Ovary (tissue), 3 donors: ENCODE measurements around the gene RIN2.

ENCODE experiments used
- CTCF ChIP-seq, 3 donors: fragments of 450-650 bp in 2 of 3; fragments of 200-600 bp in 1 of 3; IDR thresholded peaks; one replicate each; pipeline versions ENCODE4 v1.5.1 to v1.8.0; 2016 to 2022; ENCODE audit warnings: antibody characterized with exemption in 3 of 3, mild to moderate bottlenecking in 1 of 3
- EP300 ChIP-seq: sonication (generic); formaldehyde crosslinking; IDR thresholded peaks from one replicate; pipeline ENCODE4 v1.6.1; 2017; ENCODE audit warnings: antibody characterized with exemption
- POLR2A ChIP-seq: fragments of 450-650 bp; IDR thresholded peaks from one replicate; pipeline ENCODE4 v1.6.1; 2017; ENCODE audit warnings: antibody characterized with exemption, mild to moderate bottlenecking, moderate library complexity
- donor health status: DM: no; HTN: no; CAD: no.

DNA sequence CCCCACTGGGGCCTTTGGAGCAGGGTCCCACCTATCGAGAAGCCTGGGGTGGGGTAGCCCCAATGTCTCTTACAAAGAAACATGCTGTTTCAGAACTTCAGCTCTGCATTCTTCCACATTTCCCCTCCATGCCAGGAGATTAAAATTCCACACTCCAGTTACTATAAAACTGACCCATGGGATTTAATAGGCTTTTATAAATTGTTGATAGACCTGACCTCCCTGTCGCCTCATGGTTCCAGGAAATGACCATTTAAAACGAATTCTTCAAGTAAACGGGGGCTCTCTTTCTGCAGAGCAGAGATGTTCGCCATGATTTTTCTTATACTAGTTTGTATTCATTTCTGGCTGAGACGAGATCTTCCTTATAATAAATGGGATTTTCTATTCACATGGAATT is 19.3 kb downstream of the RIN2 start:
- TF ChIP-seq CTCF (IDR thresholded peaks at IDR 0.05): no peak
- TF ChIP-seq EP300: no peak
- TF ChIP-seq POLR2A: no peak
